NCI-H82 treated with DMSO at 0.1 percent for 48 hours (cell line): ENCODE data around the gene POU2F1.
"Not testable (repeated sequence)": the region's sequence is repeated elsewhere in the genome, so short reads cannot be mapped to it uniquely, and the experiment has no call there.

Source experiments
- DNase-seq: peaks from one replicate; lab custom pipeline; 2025; ENCODE audit not compliant: unreplicated experiment; lab: John Stamatoyannopoulos, UW

The POU2F1 gene

DNA sequence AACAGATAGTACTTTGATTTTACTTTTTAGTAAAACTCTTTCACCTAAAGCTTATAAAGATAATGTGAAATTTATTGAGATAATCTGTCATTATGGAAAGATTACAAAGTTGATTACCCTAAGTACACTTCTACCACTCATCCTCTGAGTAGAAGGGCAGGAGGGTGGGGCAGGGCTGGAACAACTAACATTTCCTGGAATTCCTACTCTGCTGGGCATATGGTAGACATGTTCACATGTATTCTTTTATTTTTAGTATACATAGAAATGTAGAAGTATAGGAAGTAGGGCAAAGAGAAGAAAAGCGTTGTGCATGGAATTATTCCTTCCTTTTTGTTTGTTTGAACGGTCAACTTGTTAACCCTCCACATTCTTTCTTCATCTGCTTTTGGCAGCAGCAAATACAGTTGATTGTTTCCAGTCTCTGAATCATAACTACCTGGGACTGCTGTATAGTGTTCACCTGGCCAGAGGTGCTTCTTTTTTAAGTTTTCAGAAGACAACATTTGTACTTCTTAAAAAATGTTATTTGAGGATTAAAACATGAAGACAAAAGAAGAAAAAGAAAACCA lies 85.1 kb downstream of the POU2F1 start:
- DNase-seq = no peak

GRCh38 chr1:167310732-167311131 lies 90.0 kb downstream of the POU2F1 start:
- DNase-seq = no peak

DNA sequence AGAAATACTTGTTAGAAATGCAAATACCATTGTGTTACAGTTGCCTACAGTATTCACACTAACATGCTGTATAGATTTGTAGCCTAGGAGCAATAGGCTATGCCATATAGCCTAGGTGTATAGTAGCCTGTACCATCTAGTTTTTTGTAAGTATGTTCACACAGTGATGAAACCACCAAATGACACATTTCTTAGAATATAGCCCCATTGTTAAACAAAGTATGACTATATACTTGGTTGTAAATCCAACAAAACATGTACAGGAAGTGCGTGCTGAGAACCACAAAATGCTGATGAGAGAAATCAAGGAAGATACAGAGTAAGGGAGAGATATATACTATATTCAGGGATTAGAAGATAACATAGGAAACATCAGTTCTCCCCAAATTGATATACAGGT lies 92.2 kb downstream of the POU2F1 start:
- no peak for DNase-seq

DNA sequence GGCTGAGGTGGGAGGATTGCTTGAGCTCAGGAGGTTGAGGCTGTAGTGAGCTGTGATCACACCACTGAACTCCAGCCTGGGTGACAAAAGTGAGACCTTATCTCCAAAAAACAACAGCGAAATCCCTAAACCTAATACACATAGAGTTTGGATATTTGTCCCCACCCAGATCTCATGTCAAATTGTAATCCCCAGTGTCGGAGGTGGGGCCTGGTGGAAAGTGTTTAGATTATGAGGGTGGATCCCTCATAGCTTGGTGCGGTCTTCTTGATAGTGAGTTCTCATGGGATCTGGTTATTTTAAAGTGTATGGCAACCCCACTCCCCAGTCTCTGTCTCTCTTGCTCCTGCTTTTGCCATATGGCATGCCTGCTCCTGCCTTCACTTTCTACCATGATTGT lies 94.0 kb downstream of the POU2F1 start:
- DNase-seq = no peak

DNA sequence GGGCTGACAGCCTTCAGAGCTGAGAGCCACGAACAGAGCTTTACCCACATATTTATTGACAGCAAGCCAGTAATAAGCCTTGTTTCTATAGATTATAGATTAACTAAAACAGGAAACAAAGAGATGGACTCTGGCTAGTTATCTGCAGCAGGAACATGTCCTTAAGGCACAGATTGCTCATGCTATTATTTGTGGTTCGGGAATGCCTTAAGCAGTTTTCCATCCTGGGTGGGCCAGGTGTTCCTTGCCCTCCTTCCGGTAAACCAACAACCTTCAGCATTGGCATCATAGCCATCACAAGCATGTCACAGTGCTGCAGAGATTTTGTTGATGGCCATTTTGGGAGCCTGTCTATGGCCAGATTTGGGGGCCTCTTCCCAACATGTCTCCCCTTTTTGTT lies 96.8 kb downstream of the POU2F1 start:
- no peak for DNase-seq

- not testable (repeated sequence) for DNase-seq
Observed at GRCh38 chr1:167319206-167319605, 98.5 kb downstream of the POU2F1 start.

DNA sequence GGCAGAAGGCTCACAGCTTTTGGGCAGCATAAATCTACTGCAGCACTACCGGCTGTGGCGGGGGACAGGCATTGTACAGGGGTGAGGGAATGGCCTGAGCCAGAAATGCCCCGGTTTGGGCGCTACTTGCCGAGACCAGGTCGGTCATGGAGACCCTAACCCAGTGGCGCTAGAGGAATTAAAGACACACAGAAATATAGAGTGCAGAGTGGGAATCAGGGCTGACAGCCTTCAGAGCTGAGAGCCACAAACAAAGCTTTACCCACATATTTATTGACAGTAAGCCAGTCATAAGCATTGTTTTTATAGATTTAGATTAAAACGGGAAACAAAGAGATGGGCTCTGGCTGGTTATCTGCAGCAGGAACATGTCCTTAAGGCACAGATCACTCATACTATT lies 101.8 kb downstream of the POU2F1 start:
- no peak for DNase-seq

DNA sequence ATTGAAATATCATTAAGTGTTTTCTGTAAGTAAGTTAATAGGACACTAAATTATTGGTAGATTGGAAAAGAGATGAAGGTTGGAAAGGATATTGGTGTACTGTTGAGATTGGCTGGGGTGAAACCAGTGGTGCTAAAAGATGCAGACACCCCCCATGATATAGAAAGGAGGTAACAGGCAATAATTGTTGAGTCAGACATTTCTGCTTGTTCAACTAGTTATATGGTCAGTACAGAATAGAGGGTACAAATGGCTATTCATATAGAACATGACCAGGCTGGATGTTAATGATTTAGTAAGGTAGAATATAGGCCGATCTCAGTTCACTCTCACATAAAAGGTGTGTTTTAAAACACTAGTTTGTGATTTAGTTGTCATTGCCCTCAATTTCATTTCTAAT lies 104.5 kb downstream of the POU2F1 start:
- DNase-seq = no peak

- peak; percentile 98 for DNase-seq
Observed at GRCh38 chr1:167328306-167328815, 107.7 kb downstream of the POU2F1 start.

DNA sequence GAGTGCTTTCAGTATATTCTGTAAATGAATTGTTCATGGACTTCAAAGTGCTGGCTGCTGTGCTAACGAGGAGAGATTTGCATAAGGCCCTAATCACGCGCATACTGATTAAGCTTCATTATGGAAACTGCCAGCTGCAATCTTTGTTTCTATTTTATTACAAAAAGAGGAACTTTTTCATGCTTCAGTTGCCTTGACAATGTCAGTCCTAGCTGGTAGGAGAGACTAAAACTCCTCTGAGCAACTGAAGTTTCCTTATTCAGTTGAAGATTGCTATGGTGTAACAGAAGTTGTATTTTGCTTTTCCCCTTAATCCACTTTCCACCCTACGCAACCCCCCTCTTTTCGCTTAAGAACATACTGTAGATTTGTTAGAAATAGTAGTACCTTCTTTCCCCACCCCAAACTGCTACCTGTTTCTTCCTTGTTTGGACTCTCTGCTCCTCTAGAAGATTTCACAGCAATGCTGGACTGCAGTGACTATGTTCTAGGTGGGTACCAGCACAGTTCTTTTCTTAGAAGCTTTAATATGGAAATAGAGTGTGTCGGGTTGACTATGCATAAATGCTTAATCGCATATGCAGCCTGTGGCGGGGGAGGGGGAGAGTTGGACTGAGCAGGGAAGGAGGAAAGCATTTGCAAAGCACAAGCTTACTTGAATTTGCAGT lies 108.3 kb downstream of the POU2F1 start:
- peak; percentile 94 for DNase-seq

DNA sequence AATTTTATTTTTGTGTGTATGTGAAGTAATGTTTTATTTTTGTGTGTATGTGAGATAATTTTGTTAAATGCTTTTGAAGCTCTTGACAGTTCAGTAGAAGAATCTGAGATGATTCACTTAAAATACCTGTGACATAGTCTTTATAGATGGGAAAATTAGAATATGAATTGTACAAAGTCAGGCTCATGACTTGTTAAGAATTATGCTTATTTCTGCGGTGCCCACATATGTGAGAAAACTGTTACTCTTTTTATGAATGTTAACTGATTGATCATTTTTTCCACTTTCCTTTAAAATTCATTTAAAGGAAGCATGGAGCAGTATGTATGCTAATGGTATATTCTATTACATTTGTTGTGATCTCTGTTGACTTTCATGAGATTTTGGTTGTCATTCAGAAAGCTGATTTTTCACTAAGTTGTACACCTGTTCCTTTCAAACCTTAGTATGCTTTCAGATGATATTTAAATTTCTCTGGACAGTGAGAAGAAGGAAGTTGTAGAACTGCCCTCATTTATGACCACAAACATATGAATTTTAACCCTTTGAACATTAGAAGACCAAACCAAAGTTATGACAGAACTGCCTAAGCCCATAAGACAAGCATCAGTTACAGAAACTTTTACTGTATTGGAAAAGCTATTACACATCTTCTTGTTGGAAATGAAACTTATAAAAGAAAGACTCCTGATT lies 110.1 kb downstream of the POU2F1 start:
- no peak for DNase-seq

GRCh38 chr1:167331650-167332049 lies 111.0 kb downstream of the POU2F1 start:
- DNase-seq = no peak

GRCh38 chr1:167332503-167332902 lies 111.8 kb downstream of the POU2F1 start:
- no peak for DNase-seq

GRCh38 chr1:167333124-167333523 lies 112.4 kb downstream of the POU2F1 start:
- no peak for DNase-seq

DNA sequence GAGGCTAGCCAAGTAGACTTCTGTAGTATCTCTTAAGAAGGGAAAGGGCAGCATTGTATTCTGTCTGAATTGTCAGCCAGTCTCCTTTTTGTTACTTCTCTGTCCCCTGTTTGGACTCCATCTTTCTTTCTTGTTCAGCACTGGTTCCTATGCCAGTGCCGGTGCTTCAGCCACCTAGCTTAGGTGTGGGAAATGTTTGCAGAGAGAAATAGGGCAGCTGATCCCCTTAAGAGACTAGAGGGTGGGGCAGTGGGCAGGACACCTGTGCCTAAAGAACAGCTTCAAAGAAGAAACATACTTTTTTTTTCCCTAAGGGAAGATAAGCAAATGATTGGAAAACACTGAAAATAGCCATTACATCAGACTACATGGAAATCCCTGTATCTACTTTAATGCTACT lies 113.0 kb downstream of the POU2F1 start:
- no peak for DNase-seq

GRCh38 chr1:167339405-167339804 lies 118.7 kb downstream of the POU2F1 start:
- DNase-seq = no peak

- DNase-seq = no peak
Observed at GRCh38 chr1:167342846-167343245, 122.2 kb downstream of the POU2F1 start.

GRCh38 chr1:167344112-167344511 lies 123.4 kb downstream of the POU2F1 start:
- no peak for DNase-seq

GRCh38 chr1:167344615-167345385 lies 124.1 kb downstream of the POU2F1 start:
- no peak for DNase-seq

DNA sequence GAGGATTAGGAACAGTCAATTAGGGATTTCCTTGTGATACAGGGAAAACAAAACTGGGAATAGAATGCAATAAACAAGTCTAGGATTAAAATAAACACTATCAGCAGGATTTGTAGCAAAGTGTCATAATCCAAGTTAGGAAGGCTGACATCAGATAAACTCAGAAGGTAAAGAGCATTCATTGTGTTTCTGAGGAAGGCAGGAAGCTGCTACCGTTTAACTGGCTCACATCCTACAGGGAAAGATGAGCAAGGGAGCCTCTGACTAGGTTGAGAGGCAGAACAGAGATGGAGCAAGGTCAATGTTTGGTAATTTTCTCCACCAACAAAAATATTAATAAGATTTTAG lies 124.7 kb downstream of the POU2F1 start:
- DNase-seq = peak; percentile 28

DNA sequence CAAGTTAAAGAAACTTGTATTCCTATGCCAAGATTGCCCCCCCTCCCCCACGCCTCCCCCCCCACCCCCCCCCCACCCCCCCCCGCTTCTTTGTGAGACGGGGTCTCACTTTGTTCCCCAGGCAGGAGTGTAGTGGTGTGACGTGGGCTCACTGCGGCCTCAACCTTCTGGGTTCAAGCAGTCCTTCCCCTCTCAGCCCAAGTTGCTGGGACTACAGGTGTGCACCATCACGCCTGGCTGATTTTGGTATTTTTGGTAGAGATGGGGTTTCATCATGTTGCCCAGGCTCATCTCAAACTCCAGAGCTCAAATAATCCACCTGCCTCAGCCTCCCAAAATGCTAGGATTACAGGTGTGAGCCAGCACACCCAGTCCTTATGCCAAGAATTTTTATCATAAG lies 136.6 kb downstream of the POU2F1 start:
- no peak for DNase-seq

DNA sequence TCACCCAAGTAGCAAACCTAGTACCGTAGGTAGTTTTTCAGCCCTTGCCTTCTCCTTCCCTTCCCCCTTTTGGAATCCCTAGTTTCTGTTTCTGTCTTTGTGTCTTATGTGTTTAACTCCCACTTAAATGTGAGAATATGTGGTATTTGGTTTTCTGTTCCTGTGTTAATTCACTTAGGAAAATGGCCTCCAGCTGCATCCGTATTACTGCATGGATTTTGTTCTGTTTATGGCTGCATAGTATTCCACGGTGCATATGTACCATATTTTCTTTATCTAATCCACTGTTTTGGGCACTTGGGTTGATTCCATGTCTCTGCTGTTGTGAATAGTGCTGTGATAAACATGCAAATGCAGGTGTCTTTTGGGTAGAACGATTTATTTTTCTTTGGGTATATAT lies 138.6 kb downstream of the POU2F1 start:
- no peak for DNase-seq
